Smooth muscle cell of the brain vasculature (primary cell): Measurements from ENCODE around the gene WNT7B.

ENCODE experiments used
- DNase-seq: peaks from one replicate; pipeline ENCODE4 v3.0.0-alpha.2; 2012; ENCODE audit warnings: low read depth, low spot score

Gene WNT7B

DNA sequence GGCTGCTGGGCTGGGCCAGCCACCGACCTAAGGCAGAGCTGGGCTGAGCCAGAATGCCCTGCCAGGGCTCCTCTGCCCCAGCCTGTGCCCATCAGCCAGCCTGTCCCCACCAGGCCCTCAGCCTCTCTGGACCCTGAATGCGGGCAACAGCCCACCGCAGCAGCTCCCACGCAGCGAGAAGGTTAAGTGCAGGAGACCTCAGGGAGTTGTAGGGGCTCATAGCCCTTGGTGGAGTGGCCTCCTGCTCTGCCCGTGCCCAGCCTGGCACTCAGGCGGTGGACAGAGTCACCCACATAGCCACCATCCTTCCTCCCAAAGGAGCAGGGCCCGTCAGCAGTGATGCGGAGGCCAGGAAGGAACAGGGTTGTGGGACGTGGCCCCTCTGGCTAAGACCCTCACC is 19.1 kb downstream of the WNT7B start:
- no peak for DNase-seq

DNA sequence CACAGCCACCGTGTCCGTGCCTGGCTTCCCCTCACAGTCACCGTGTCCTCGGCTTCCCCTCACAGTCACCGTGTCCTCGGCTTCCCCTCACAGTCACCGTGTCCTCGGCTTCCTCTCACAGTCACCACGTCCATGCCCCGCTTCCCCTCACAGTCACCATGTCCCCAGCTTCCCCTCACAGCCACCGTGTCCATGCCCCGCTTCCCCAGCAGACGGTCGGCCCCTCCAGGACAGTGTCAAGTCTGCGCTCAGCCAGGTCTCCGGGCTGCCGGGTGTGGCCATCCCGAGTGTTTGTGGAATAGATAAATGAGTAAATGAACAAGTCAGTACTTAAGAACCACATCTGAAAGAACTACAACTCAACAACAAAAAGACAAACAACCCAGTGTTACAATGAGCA is 23.8 kb downstream of the WNT7B start:
- no peak for DNase-seq

- DNase-seq, result no peak
Measured at GRCh38 chr22:45952553-45952952, 24.4 kb downstream of the WNT7B start.

GRCh38 chr22:45952151-45952550 is 24.8 kb downstream of the WNT7B start:
- DNase-seq, result no peak

- DNase-seq, result no peak
Measured at GRCh38 chr22:45949891-45950290, 27.1 kb downstream of the WNT7B start.

GRCh38 chr22:45949258-45949870 is 27.6 kb downstream of the WNT7B start:
- no peak for DNase-seq

DNA sequence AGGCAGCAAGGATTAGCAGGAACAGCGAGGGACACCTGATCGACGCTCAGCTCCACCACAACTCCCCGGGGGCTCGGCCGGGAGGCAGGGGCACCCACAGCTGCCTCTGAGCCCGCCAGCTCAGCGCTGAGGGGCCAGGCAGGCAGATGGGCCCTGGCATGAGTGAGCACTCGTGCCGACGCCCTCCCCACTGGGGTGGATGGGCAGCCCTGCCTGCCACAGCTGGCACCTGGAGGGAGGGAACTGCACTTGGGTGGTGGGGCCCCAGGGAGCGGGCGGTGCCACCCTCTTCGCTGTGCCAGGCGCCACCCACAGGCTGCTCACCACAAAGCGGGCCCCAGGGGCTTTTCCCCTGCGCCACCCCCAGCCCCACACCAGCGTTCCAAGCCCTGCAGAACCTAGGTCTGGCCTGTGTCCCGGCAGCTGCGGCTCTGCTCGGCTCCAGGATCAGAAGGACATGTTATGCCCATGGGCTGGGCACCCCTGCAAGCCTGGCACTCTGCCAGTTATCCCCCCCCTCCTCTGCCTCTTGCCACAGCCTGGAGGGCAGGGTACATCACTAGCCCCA is 28.8 kb downstream of the WNT7B start:
- DNase-seq, result no peak

- DNase-seq, result no peak
Measured at GRCh38 chr22:45946805-45947600, 30.0 kb downstream of the WNT7B start.

GRCh38 chr22:45945621-45946106 is 31.3 kb downstream of the WNT7B start:
- DNase-seq, result no peak

- no peak for DNase-seq
Measured at GRCh38 chr22:45942787-45943493, 34.0 kb downstream of the WNT7B start.

- DNase-seq, result no peak
Measured at GRCh38 chr22:45942344-45942743, 34.6 kb downstream of the WNT7B start.

- no peak for DNase-seq
Measured at GRCh38 chr22:45938913-45939312, 38.0 kb downstream of the WNT7B start.

DNA sequence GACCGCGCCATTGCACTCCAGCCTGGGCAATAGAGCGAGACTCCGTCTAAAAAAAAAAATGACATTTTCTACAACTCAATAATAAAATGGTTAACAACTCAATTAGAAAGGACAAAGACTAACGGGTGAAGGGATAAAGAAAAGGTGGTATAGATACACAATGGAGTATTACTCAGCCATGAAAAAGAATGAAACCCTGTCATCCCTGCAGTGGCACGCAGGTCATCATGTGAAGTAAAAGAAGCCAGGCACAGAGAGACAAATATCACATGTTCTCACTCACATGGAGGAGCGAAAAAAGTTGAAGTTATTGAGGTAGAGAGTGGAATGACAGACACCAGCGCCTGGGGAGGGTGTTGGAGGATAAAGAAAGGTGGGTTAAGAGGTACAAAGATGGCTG is 39.0 kb downstream of the WNT7B start:
- no peak for DNase-seq

DNA sequence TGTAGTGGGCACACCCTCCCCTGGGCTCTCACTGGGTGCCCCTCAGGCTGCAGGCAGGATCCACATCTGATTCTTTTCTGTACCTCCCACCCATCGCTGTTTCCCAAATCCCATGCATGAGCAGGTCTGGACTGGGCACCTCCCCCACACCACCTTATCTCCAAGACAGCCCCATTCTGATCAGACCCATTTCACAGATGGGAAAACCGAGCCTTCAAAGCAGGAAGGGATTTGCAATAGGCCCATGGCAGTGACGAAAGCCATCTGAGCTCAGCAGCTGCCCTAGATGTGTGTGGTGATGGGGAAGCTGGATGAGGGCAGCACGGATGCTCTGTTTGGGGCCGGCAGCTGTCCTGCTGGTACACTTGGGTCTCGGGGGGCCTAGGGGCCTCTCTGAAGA is 41.4 kb downstream of the WNT7B start:
- no peak for DNase-seq

DNA sequence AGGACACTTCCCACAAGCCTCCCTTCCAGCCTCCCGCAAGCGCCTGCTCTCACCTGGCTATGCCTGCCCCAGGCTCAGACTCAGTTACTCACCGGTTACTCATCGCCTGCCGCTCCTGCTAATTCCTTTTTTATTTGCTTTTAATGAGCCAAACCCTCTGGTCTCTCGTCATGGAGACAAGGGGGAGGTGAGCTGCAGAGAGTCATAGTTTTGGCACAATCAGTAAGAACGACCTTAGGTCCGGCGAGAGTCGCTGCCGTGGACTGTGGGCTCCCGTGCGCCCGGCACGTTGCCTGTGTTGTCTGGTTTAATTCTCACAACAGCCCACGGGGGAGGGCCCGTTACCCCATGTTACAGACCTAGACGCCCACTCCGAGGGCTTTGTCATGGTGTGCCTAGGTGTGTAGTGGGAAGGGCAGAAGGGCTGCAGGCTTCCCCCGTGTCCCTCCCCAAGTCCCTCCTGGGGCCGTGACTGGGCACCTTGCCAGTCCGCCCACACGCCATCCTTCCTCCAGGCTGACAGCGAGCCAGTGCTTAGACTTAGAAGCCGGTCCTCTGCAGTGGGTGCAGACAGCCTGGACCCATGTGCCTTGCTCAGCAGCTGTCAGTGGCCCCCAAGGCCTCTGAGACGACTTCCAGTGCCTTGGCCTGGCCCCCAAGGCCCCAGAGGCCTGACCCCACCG is 42.2 kb downstream of the WNT7B start:
- no peak for DNase-seq

- no peak for DNase-seq
Measured at GRCh38 chr22:45934168-45934564, 42.8 kb downstream of the WNT7B start.

- no peak for DNase-seq
Measured at GRCh38 chr22:45933506-45934167, 43.3 kb downstream of the WNT7B start.

- no peak for DNase-seq
Measured at GRCh38 chr22:45932071-45932470, 44.9 kb downstream of the WNT7B start.

GRCh38 chr22:45931042-45931441 is 45.9 kb downstream of the WNT7B start:
- DNase-seq, result no peak

- DNase-seq, result no peak
Measured at GRCh38 chr22:45930324-45930723, 46.6 kb downstream of the WNT7B start.

DNA sequence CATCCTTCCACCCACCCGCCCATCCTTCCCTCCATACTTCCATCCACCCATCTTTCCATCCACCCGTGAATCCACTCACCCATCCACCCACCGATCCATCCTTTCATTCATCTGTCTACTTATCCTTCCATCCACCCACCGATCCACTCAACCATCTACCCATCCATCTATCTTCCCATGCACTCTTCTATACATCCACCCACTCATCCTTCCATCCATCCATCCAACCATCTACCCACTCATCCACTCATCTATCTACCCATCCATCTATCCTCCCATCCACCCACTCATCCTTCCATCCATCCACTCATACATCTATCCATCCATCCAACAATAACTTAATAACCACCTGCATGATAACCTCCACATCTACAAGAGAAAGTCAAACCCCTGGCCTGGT is 47.3 kb downstream of the WNT7B start:
- no peak for DNase-seq
